Measurements from ENCODE around the gene VOPP1.

DNA sequence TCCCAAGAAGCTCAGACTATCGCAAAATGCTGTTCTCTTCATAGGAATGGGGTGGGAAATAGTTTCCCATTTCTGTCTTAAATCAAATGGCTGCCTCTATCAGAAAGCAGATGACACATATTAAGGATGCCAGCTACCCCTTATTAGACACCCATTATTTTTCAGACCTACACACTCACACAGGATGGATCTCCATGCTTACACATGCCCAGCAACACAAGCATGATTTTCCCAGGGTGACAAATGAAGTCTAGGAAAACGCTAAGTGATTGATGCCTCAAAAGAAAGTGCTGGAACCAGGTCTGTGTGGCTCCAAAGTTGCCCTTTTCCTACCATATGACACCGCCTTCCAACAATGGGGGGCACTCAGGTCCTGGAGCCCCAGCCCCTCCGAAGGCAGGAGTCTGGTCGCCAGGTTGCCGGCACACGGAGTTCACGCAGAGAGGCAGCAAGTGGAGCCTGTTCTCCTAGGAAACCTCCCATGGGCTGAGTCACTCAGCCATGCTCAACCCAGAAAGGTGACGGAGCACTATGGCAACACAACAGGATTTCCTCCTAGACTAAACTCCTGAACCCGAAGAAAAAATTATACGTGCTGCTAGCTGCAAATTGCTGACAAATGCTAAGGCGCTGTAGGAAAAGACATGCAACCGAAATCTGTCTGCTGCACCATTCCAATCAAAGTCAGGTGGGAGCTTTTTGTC, 19.8 kb downstream of the VOPP1 start:
- TF ChIP-seq, protein P1, sequence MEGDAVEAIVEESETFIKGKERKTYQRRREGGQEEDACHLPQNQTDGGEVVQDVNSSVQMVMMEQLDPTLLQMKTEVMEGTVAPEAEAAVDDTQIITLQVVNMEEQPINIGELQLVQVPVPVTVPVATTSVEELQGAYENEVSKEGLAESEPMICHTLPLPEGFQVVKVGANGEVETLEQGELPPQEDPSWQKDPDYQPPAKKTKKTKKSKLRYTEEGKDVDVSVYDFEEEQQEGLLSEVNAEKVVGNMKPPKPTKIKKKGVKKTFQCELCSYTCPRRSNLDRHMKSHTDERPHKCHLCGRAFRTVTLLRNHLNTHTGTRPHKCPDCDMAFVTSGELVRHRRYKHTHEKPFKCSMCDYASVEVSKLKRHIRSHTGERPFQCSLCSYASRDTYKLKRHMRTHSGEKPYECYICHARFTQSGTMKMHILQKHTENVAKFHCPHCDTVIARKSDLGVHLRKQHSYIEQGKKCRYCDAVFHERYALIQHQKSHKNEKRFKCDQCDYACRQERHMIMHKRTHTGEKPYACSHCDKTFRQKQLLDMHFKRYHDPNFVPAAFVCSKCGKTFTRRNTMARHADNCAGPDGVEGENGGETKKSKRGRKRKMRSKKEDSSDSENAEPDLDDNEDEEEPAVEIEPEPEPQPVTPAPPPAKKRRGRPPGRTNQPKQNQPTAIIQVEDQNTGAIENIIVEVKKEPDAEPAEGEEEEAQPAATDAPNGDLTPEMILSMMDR (IDR thresholded peaks at IDR 0.05), result no peak
- TF ChIP-seq POLR2A (IDR thresholded peaks at IDR 0.05), result no peak
